Endothelial cell of umbilical vein (primary cell): ENCODE measurements around the gene FMO2. TPM values are rescaled to one million over a fixed set of nuclear protein-coding genes. Genes with fewer than 3 reads are reported as not detected.

ENCODE experiments used
- BruUV-seq: library from RNA; stranded (reverse); fragments of 400-500 nt; replicated peaks from 2 replicates; lab custom pipeline; 2021; lab: Mats Ljungman, UMichigan
- CTCF ChIA-PET: fragments of 300-600, 350-600 bp; sonication (Branson Sonifier 250); formaldehyde crosslinking; loops from one replicate; lab custom pipeline; 2021; ENCODE audit warnings: antibody characterized with exemption, inconsistent platforms; lab: Charles Lee
- POLR2A ChIA-PET: fragments of 300-600, 350-600 bp; sonication (Branson Sonifier 250); formaldehyde crosslinking; loops from one replicate; lab custom pipeline; 2021; ENCODE audit warnings: antibody characterized with exemption, inconsistent platforms; lab: Charles Lee
- DNase-seq: peaks from one replicate; pipeline ENCODE4 v3.0.0-alpha.2; 2011; ENCODE audit warnings: low read depth, low spot score
- FAIRE-seq: peaks from 2 replicates; lab custom pipeline; 2011; peaks lifted over from hg19 to GRCh38; lab: Jason Lieb, UNC
- H2AFZ ChIP-seq: 2 replicates; pipeline ENCODE4 v1.6.0; 2012; ENCODE audit warnings: low read depth, low read length, control low read depth, inconsistent platforms
- H3K27ac ChIP-seq: 2 replicates; pipeline ENCODE4 v1.5.1; 2011; ENCODE audit warnings: low read depth, mild to moderate bottlenecking, control low read depth, low read length, moderate library complexity; ENCODE audit not compliant: insufficient read depth
- H3K27me3 ChIP-seq, 2 experiments: 2 replicates each; pipeline versions ENCODE4 v1.6.0 to v1.6.1; 2011; ENCODE audit warnings: low read length in 2 of 2, mixed read lengths in 1 of 2; ENCODE audit not compliant: control insufficient read depth in 2 of 2, insufficient read depth in 2 of 2
- H3K36me3 ChIP-seq, 2 experiments: 2 replicates in 1 of 2; 3 replicates in 1 of 2; pipeline ENCODE4 v1.5.1; 2011; ENCODE audit warnings: low read length in 2 of 2, mild to moderate bottlenecking in 1 of 2, moderate library complexity in 1 of 2; ENCODE audit not compliant: control insufficient read depth in 2 of 2, insufficient read depth in 2 of 2; ENCODE audit errors: extremely low read depth in 1 of 2
- H3K4me1 ChIP-seq: 3 replicates; pipeline ENCODE4 v1.5.1; 2011; ENCODE audit warnings: mild to moderate bottlenecking, low read length; ENCODE audit not compliant: control insufficient read depth, insufficient read depth; ENCODE audit errors: extremely low read depth
- H3K4me2 ChIP-seq: 2 replicates; pipeline ENCODE4 v1.6.1; 2011; ENCODE audit warnings: low read length, control low read depth, mixed read lengths; ENCODE audit not compliant: insufficient read depth
- H3K4me3 ChIP-seq, 3 experiments: fragments of 200-600 bp in 1 of 3; sonication (generic), shearing (Covaris generic) in 1 of 3; replicated peaks in 1 of 3; 2 replicates each; pipeline ENCODE4 v1.5.1; 2011 to 2016; ENCODE audit warnings: control low read depth in 3 of 3, low read length in 3 of 3, mild to moderate bottlenecking in 2 of 3, inconsistent platforms in 1 of 3, low read depth in 1 of 3, moderate library complexity in 1 of 3; ENCODE audit not compliant: insufficient read depth in 1 of 3
- H3K79me2 ChIP-seq: 2 replicates; pipeline ENCODE4 v1.6.0; 2012; ENCODE audit warnings: low read length, inconsistent platforms; ENCODE audit not compliant: control insufficient read depth, insufficient read depth
- H3K9ac ChIP-seq: replicated peaks from 2 replicates; pipeline ENCODE3; 2011; ENCODE audit warnings: low read length, control low read depth; ENCODE audit not compliant: insufficient read depth; ENCODE audit errors: extremely low read depth
- H3K9me1 ChIP-seq: replicated peaks from 3 replicates; pipeline ENCODE4 v1.6.0; 2011; ENCODE audit warnings: mild to moderate bottlenecking, low read length; ENCODE audit not compliant: control insufficient read depth, insufficient read depth; ENCODE audit errors: extremely low read depth
- H3K9me3 ChIP-seq: replicated peaks from 2 replicates; pipeline ENCODE4 v1.5.1; 2012; ENCODE audit warnings: low read length, inconsistent platforms; ENCODE audit not compliant: control insufficient read depth, insufficient read depth
- H4K20me1 ChIP-seq: replicated peaks from 2 replicates; pipeline ENCODE3; 2011; ENCODE audit warnings: mild to moderate bottlenecking, low read length; ENCODE audit not compliant: control insufficient read depth, insufficient read depth; ENCODE audit errors: extremely low read depth
- CTCF ChIP-seq, 2 donors: IDR thresholded peaks; 1 replicate in 1 of 2; 2 replicates in 1 of 2; pipeline ENCODE4 v1.5.1; 2011; ENCODE audit warnings: low read length in 2 of 2, mild to moderate bottlenecking in 2 of 2, moderate library complexity in 2 of 2, control low read depth in 1 of 2, inconsistent platforms in 1 of 2, low read depth in 1 of 2; ENCODE audit not compliant: insufficient read depth in 1 of 2; ENCODE audit errors: extremely low read depth in 1 of 2
- EZH2 ChIP-seq: IDR thresholded peaks from 2 replicates; pipeline ENCODE4 v1.6.1; 2012; ENCODE audit warnings: borderline replicate concordance, low read depth, mild to moderate bottlenecking, moderate library complexity, low read length, inconsistent platforms; ENCODE audit not compliant: severe bottlenecking
- FOS ChIP-seq: IDR thresholded peaks from 2 replicates; pipeline ENCODE4 v1.6.1; 2011; ENCODE audit warnings: mild to moderate bottlenecking, low read length, moderate library complexity, borderline replicate concordance; ENCODE audit not compliant: insufficient read depth
- GATA2 ChIP-seq: IDR thresholded peaks from 2 replicates; pipeline ENCODE4 v1.7.0; 2011; ENCODE audit warnings: low read depth, mild to moderate bottlenecking, moderate library complexity, mixed read lengths, low read length; ENCODE audit not compliant: insufficient read length, insufficient read depth
- JUN ChIP-seq: IDR thresholded peaks from 2 replicates; pipeline ENCODE4 v1.6.1; 2011; ENCODE audit warnings: borderline replicate concordance, low read depth; ENCODE audit not compliant: insufficient read length, insufficient read depth
- MYC ChIP-seq: IDR thresholded peaks from one replicate; pipeline ENCODE4 v1.6.1; 2011; ENCODE audit warnings: mild to moderate bottlenecking, low read depth, low read length
- POLR2A ChIP-seq: IDR thresholded peaks from 2 replicates; pipeline ENCODE4 v1.6.1; 2012; ENCODE audit warnings: low read depth, mild to moderate bottlenecking, control low read depth, low read length
- POLR2AphosphoS5 ChIP-seq: IDR thresholded peaks from 2 replicates; pipeline ENCODE4 v1.6.1; 2012; ENCODE audit warnings: low read depth, mild to moderate bottlenecking, control low read depth, low read length, moderate library complexity; ENCODE audit not compliant: insufficient read depth
- dilution Hi-C: fragments of 300-500 bp; cut with MboI; formaldehyde crosslinking; loops from one replicate; pipeline ENCODE4 v1.15.0; 2019; ENCODE audit warnings: low sequenced_read_pairs; ENCODE audit not compliant: extremely low pct_ligation_motif_present
- intact Hi-C: fragments of 100-400 bp; cut with micrococcal nuclease; formaldehyde crosslinking; loops from one replicate; pipeline ENCODE4 v1.10.0; 2022
- polyA plus RNA-seq, 4 experiments: library from polyadenylated mRNA; depleted of rRNA in 3 of 4; stranded (reverse) in 3 of 4; unstranded in 1 of 4; fragments of >200 nt; gene quantifications; 2 replicates each; pipeline versions ENCODE4 v1.2.1 to v1.2.3, GENCODE V29; 2011 to 2012; ENCODE audit warnings: missing spikeins in 1 of 4
- total RNA-seq: library from RNA; stranded (reverse); gene quantifications from 2 replicates; pipeline ENCODE4 v1.2.3, GENCODE V29; 2021
- TF ChIP-seq, protein P1 (sequence below): IDR thresholded peaks from 2 replicates; pipeline ENCODE4 v1.6.1; 2011; ENCODE audit not compliant: insufficient read depth, insufficient read length

FMO2 gene
- total and polyA plus RNA-seq, 2 donors (not counting 3 experiments of a cell fraction or from before 2014, with no cell fraction given) = not detected

- DNase-seq (no peak), FAIRE-seq (no peak)
- Histone ChIP-seq H2AFZ (no peak overlapping the region), H4K20me1 (no peaks in the 10 kb centered on the region), H3K9ac (no peak overlapping the region), H3K9me3 (no peaks in the 10 kb centered on the region), H3K27me3 (no peaks in the 10 kb centered on the region), H3K9me1 (no peaks in the 10 kb centered on the region), H3K4me1 (no peaks in the 10 kb centered on the region), H3K4me3 (no peak overlapping the region), H3K27ac (no peak overlapping the region), H3K79me2 (no peaks in the 10 kb centered on the region), H3K4me2 (no peak overlapping the region), H3K36me3 (no peaks in the 10 kb centered on the region)
- no TSS peak for BruUV-seq
- POLR2A ChIA-PET = no interaction called here
- CTCF ChIA-PET = no interaction called here
- intact Hi-C loops = no loop called here
- TF ChIP-seq, protein P1, sequence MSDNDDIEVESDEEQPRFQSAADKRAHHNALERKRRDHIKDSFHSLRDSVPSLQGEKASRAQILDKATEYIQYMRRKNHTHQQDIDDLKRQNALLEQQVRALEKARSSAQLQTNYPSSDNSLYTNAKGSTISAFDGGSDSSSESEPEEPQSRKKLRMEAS = no peak
- TF ChIP-seq MYC (no peak), JUN (no peak), FOS (no peak), CTCF (IDR thresholded peaks at IDR 0.05; ENCODE audit: extremely low read depth in 1 of 2, insufficient read depth in 1 of 2, low read depth in 1 of 2, low read length in 2 of 2) (no peak), POLR2A (no peak), EZH2 (no peak), POLR2AphosphoS5 (no peak), GATA2 (no peak)
- dilution Hi-C loops = no loop called here
Observed at GRCh38 chr1:171180670-171181069, 4.4 kb upstream of the FMO2 start.
